T-cell (primary cell): ENCODE data around the gene AXIN1. TPM values are rescaled to one million over a fixed set of nuclear protein-coding genes. Genes with fewer than 3 reads are reported as not detected.
"Not testable (repeated sequence)": the region's sequence is repeated elsewhere in the genome, so short reads cannot be mapped to it uniquely, and the experiment has no call there.

ENCODE experiments used
- ATAC-seq, 4 experiments: fragments of 200-7000 bp in 3 of 4; fragments of 150-1000 bp in 1 of 4; cut with Tn5 transposase; replicated peaks in 1 of 4; 1 replicate in 3 of 4; 2 replicates in 1 of 4; pipeline ENCODE4 v1.10.0; 2021; ENCODE audit warnings: moderate library complexity in 3 of 4, mild to moderate bottlenecking in 2 of 4, moderate number of reproducible peaks in 1 of 4
- CTCF ChIA-PET, 2 donors: fragments of 300-600 bp; sonication (Branson Sonifier 250); formaldehyde crosslinking; loops; one replicate each; lab custom pipeline; 2022; ENCODE audit warnings: antibody characterized with exemption in 2 of 2; lab: Charles Lee
- POLR2A ChIA-PET, 2 donors: fragments of 300-600 bp; sonication (Branson Sonifier 250); formaldehyde crosslinking; loops; one replicate each; lab custom pipeline; 2022; ENCODE audit warnings: antibody characterized with exemption in 2 of 2; lab: Charles Lee
- DNase-seq, 35 experiments: peaks; one replicate each; pipeline versions ENCODE4 v3.0.0 to v3.0.0-alpha.2; 2013 to 2023
- H3K27ac ChIP-seq: one replicate; pipeline ENCODE4 v1.5.1; 2013; ENCODE audit warnings: low read length
- H3K27me3 ChIP-seq, 2 experiments: replicated peaks in 1 of 2; 1 replicate in 1 of 2; 2 replicates in 1 of 2; pipeline versions ENCODE4 v1.6.1 to v1.7.0; 2013; ENCODE audit warnings: low read length in 1 of 2, mixed read lengths in 1 of 2; ENCODE audit not compliant: control insufficient read depth in 2 of 2, insufficient read depth in 2 of 2; ENCODE audit errors: extremely low read depth in 1 of 2
- H3K36me3 ChIP-seq, 2 donors: 1 replicate in 1 of 2; 2 replicates in 1 of 2; pipeline versions ENCODE4 v1.6.1 to v1.7.0; 2013; ENCODE audit warnings: low read length in 1 of 2; ENCODE audit not compliant: control insufficient read depth in 2 of 2, insufficient read depth in 1 of 2; ENCODE audit errors: extremely low read depth in 1 of 2
- H3K4me1 ChIP-seq, 2 experiments: 1 replicate in 1 of 2; 2 replicates in 1 of 2; pipeline versions ENCODE4 v1.6.1 to v1.7.0; 2013; ENCODE audit warnings: low read length in 2 of 2, mixed read lengths in 1 of 2; ENCODE audit not compliant: insufficient read depth in 2 of 2, control insufficient read depth in 1 of 2; ENCODE audit errors: extremely low read depth in 1 of 2
- H3K4me3 ChIP-seq, 2 donors: 1 replicate in 1 of 2; 2 replicates in 1 of 2; pipeline versions ENCODE4 v1.5.1 to v1.7.0; 2013; ENCODE audit warnings: mild to moderate bottlenecking in 2 of 2, low read length in 1 of 2, moderate library complexity in 1 of 2; ENCODE audit not compliant: control insufficient read depth in 1 of 2; ENCODE audit errors: extremely low read depth in 1 of 2
- H3K9me3 ChIP-seq: 2 replicates; pipeline ENCODE4 v1.7.0; 2013
- H3K27ac Mint-ChIP-seq, 2 donors: one replicate each; pipeline ENCODE4 v1.8.0; 2020 to 2021; ENCODE audit warnings: mild to moderate bottlenecking in 2 of 2, mixed read lengths in 2 of 2
- H3K27me3 Mint-ChIP-seq, 2 donors: one replicate each; pipeline ENCODE4 v1.8.0; 2021 to 2022; ENCODE audit warnings: mixed read lengths in 2 of 2
- H3K36me3 Mint-ChIP-seq: one replicate; pipeline ENCODE4 v1.8.0; 2021; ENCODE audit warnings: mixed read lengths
- H3K4me1 Mint-ChIP-seq, 3 donors: one replicate each; pipeline ENCODE4 v1.8.0; 2020 to 2022; ENCODE audit warnings: mixed read lengths in 3 of 3, mild to moderate bottlenecking in 1 of 3
- H3K4me3 Mint-ChIP-seq, 3 donors: one replicate each; pipeline ENCODE4 v1.8.0; 2020 to 2022; ENCODE audit warnings: mild to moderate bottlenecking in 3 of 3, mixed read lengths in 3 of 3, moderate library complexity in 3 of 3
- H3K9me3 Mint-ChIP-seq, 3 donors: one replicate each; pipeline ENCODE4 v1.8.0; 2020 to 2022; ENCODE audit warnings: mixed read lengths in 3 of 3
- WGBS: methylation state at CpG from one replicate; pipeline ENCODE4 v1.1.5; 2013; ENCODE audit warnings: missing lambda C conversion rate; ENCODE audit not compliant: insufficient coverage; 5-methylcytosine and 5-hydroxymethylcytosine counted together
- total RNA-seq, 35 experiments: library from RNA in 6 of 35; stranded (reverse) in 6 of 35; fragments of 120-200 nt in 1 of 35; gene quantifications; one replicate each; pipeline versions ENCODE4 v1.2.1 to v1.2.4 and lab custom pipeline; 2013 to 2026

AXIN1 gene
- total RNA-seq, 5 donors from 2014 or later (not counting 1 experiment from before 2014, with no cell fraction given): 38.5 to 58.9 (median 50.4) TPM

GRCh38 chr16:378113-378820 is 25.7 kb upstream of the AXIN1 start:
- peak overlapping the region in 1 of 3 donors; percentile 82 for H3K4me3 Mint-ChIP-seq
- H3K36me3 Mint-ChIP-seq, H3K9me3 ChIP-seq, CTCF ChIA-PET, POLR2A ChIA-PET, H3K4me3 ChIP-seq, DNase-seq, H3K27me3 Mint-ChIP-seq, ATAC-seq, H3K27me3 ChIP-seq, H3K9me3 Mint-ChIP-seq: not testable (repeated sequence)
- H3K4me1 Mint-ChIP-seq: peaks cover 20 to 29% (median 23%) of the 10 kb centered on the region in 3 donors
- Histone ChIP-seq H3K27ac (peak overlapping the region; percentile 38), H3K4me1 (peaks cover 2 to 42% of the 10 kb centered on the region in 2 experiments), H3K36me3 (peaks cover 17 to 38% of the 10 kb centered on the region in 2 donors)
- 95% methylated on average over 17 of the region's 36 CpGs for WGBS
- H3K27ac Mint-ChIP-seq: peak overlapping the region in 1 of 2 donors; percentile 75

GRCh38 chr16:377419-377951 is 25.0 kb upstream of the AXIN1 start:
- H3K4me3 ChIP-seq: no peak overlapping the region
- Mint-ChIP-seq H3K27me3 (no peaks in the 10 kb centered on the region), H3K9me3 (no peaks in the 10 kb centered on the region), H3K4me3 (no peak overlapping the region), H3K27ac (no peak overlapping the region), H3K36me3 (peaks cover 3% of the 10 kb centered on the region), H3K4me1 (peaks cover 14 to 23% (median 15%) of the 10 kb centered on the region in 3 donors)
- 92% methylated on average over 41 of the region's 42 CpGs for WGBS
- CTCF ChIA-PET: no interaction called here
- POLR2A ChIA-PET: no interaction called here
- ATAC-seq (no peak), DNase-seq (no peak)
- peaks cover 25 to 46% of the 10 kb centered on the region in 2 donors for H3K36me3 ChIP-seq
- no peak overlapping the region for H3K27ac ChIP-seq
- H3K4me1 ChIP-seq: peaks cover 0 to 34% of the 10 kb centered on the region in 2 experiments
- H3K9me3 ChIP-seq: no peaks in the 10 kb centered on the region
- no peaks in the 10 kb centered on the region for H3K27me3 ChIP-seq

GRCh38 chr16:376817-377418 is 24.4 kb upstream of the AXIN1 start:
- WGBS: 98% methylated on average over 19 of the region's 26 CpGs
- H3K27me3 Mint-ChIP-seq: no peaks in the 10 kb centered on the region
- no peak overlapping the region for H3K4me3 Mint-ChIP-seq
- no peak overlapping the region for H3K27ac Mint-ChIP-seq
- H3K27ac ChIP-seq: no peak overlapping the region
- peaks cover 27 to 51% of the 10 kb centered on the region in 2 donors for H3K36me3 ChIP-seq
- peaks cover 13 to 23% (median 16%) of the 10 kb centered on the region in 3 donors for H3K4me1 Mint-ChIP-seq
- H3K9me3 ChIP-seq: no peaks in the 10 kb centered on the region
- ChIA-PET POLR2A (no interaction called here), CTCF (no interaction called here)
- H3K4me1 ChIP-seq: peaks cover 0 to 32% of the 10 kb centered on the region in 2 experiments
- H3K27me3 ChIP-seq: no peaks in the 10 kb centered on the region
- DNase-seq (no peak), ATAC-seq (no peak)
- H3K9me3 Mint-ChIP-seq: no peaks in the 10 kb centered on the region
- H3K4me3 ChIP-seq: no peak overlapping the region
- H3K36me3 Mint-ChIP-seq: peaks cover 5% of the 10 kb centered on the region

- Mint-ChIP-seq H3K4me3 (no peak overlapping the region), H3K27me3 (no peaks in the 10 kb centered on the region), H3K36me3 (peaks cover 7% of the 10 kb centered on the region), H3K9me3 (no peaks in the 10 kb centered on the region), H3K4me1 (peaks cover 15 to 27% (median 19%) of the 10 kb centered on the region in 3 donors), H3K27ac (no peak overlapping the region)
- Histone ChIP-seq H3K4me3 (no peak overlapping the region), H3K4me1 (peaks cover 0 to 36% of the 10 kb centered on the region in 2 experiments), H3K27me3 (no peaks in the 10 kb centered on the region), H3K27ac (no peak overlapping the region), H3K36me3 (peaks cover 27 to 56% of the 10 kb centered on the region in 2 donors), H3K9me3 (no peaks in the 10 kb centered on the region)
- POLR2A ChIA-PET: no interaction called here
- ATAC-seq (no peak), DNase-seq (no peak)
- CTCF ChIA-PET: no interaction called here
- 97% methylated on average over 40 of the region's 44 CpGs for WGBS
Measured at GRCh38 chr16:375927-376816, 23.6 kb upstream of the AXIN1 start.

- ChIA-PET CTCF (no interaction called here), POLR2A (no interaction called here)
- no peak overlapping the region for H3K4me3 Mint-ChIP-seq
- Histone ChIP-seq H3K4me3 (no peak overlapping the region), H3K9me3 (no peaks in the 10 kb centered on the region), H3K4me1 (peaks cover 2 to 34% of the 10 kb centered on the region in 2 experiments), H3K27ac (no peak overlapping the region), H3K27me3 (no peaks in the 10 kb centered on the region), H3K36me3 (peaks cover 27 to 56% of the 10 kb centered on the region in 2 donors)
- no peaks in the 10 kb centered on the region for H3K27me3 Mint-ChIP-seq
- no peak for DNase-seq
- H3K27ac Mint-ChIP-seq: no peak overlapping the region
- no peaks in the 10 kb centered on the region for H3K9me3 Mint-ChIP-seq
- H3K4me1 Mint-ChIP-seq: peaks cover 19 to 32% (median 24%) of the 10 kb centered on the region in 3 donors
- no peak for ATAC-seq
- WGBS: 92% methylated on average over 21 of the region's 23 CpGs
- peaks cover 7% of the 10 kb centered on the region for H3K36me3 Mint-ChIP-seq
Measured at GRCh38 chr16:375212-375611, 22.7 kb upstream of the AXIN1 start.

- no peak for ATAC-seq
- peaks cover 27 to 56% of the 10 kb centered on the region in 2 donors for H3K36me3 ChIP-seq
- POLR2A ChIA-PET: no interaction called here
Measured at GRCh38 chr16:374616-374926, 22.0 kb upstream of the AXIN1 start.

More at GRCh38 chr16:374616-374926, 22.0 kb upstream of the AXIN1 start:
- H3K9me3 ChIP-seq: no peaks in the 10 kb centered on the region
- WGBS: 96% methylated on average over 9 of the region's 9 CpGs
- no peak overlapping the region for H3K27ac Mint-ChIP-seq
- H3K4me3 Mint-ChIP-seq: no peak overlapping the region
- no peak overlapping the region for H3K27ac ChIP-seq
- CTCF ChIA-PET: no interaction called here
- no peaks in the 10 kb centered on the region for H3K9me3 Mint-ChIP-seq
- H3K27me3 ChIP-seq: no peaks in the 10 kb centered on the region
- H3K4me1 Mint-ChIP-seq: peaks cover 17 to 30% (median 20%) of the 10 kb centered on the region in 3 donors
- no peak for DNase-seq
- no peaks in the 10 kb centered on the region for H3K27me3 Mint-ChIP-seq
- H3K36me3 Mint-ChIP-seq: peaks cover 7% of the 10 kb centered on the region
- no peak overlapping the region for H3K4me3 ChIP-seq
- peaks cover 2 to 33% of the 10 kb centered on the region in 2 experiments for H3K4me1 ChIP-seq
